Activated CD8-positive, alpha-beta T cell treated with anti-CD3 and anti-CD28 coated beads for 36 hours (primary cell): ENCODE data around the gene C1orf21. TPM values are rescaled to one million over a fixed set of nuclear protein-coding genes. Genes with fewer than 3 reads are reported as not detected.

Source experiments
- ATAC-seq: fragments of 200-7000 bp; cut with Tn5 transposase; one replicate; pipeline ENCODE4 v1.10.0; 2021; ENCODE audit warnings: mild to moderate bottlenecking, moderate library complexity
- CTCF ChIA-PET: fragments of 350-600 bp; sonication (Branson Sonifier 250); formaldehyde crosslinking; loops from one replicate; lab custom pipeline; 2021; ENCODE audit warnings: antibody characterized with exemption; lab: Charles Lee
- POLR2A ChIA-PET: fragments of 350-600 bp; sonication (Branson Sonifier 250); formaldehyde crosslinking; loops from one replicate; lab custom pipeline; 2021; ENCODE audit warnings: antibody characterized with exemption; lab: Charles Lee
- DNase-seq: peaks from one replicate; pipeline ENCODE4 v3.0.0-alpha.2; 2020
- H3K27ac Mint-ChIP-seq: one replicate; pipeline ENCODE4 v1.8.0; 2021; ENCODE audit warnings: mild to moderate bottlenecking, mixed read lengths
- H3K27me3 Mint-ChIP-seq: one replicate; pipeline ENCODE4 v1.8.0; 2021; ENCODE audit warnings: mixed read lengths
- H3K36me3 Mint-ChIP-seq: one replicate; pipeline ENCODE4 v1.8.0; 2021; ENCODE audit warnings: low read depth, mixed read lengths
- H3K4me1 Mint-ChIP-seq: one replicate; pipeline ENCODE4 v1.8.0; 2021; ENCODE audit warnings: low read depth, mixed read lengths
- H3K4me3 Mint-ChIP-seq: one replicate; pipeline ENCODE4 v1.8.0; 2021; ENCODE audit warnings: mild to moderate bottlenecking, moderate library complexity, mixed read lengths
- H3K9me3 Mint-ChIP-seq: one replicate; pipeline ENCODE4 v1.8.0; 2021; ENCODE audit warnings: mixed read lengths
- CTCF ChIP-seq: fragments of 200-600 bp; IDR thresholded peaks from one replicate; pipeline ENCODE4 v1.8.0; 2022; ENCODE audit warnings: antibody characterized with exemption, mild to moderate bottlenecking
- intact Hi-C: fragments of 100-400 bp; cut with micrococcal nuclease; formaldehyde crosslinking; loops from one replicate; pipeline ENCODE4 v1.10.0; 2022
- total RNA-seq, 2 experiments: library from RNA; stranded (reverse); gene quantifications; one replicate each; pipeline ENCODE4 v1.2.3, GENCODE V29; 2021

Gene C1orf21
- total RNA-seq, 2 experiments from 2014 or later, result 3.8 to 4.6 TPM

GRCh38 chr1:184472136-184472535, 85.3 kb downstream of the C1orf21 start:
- no peaks in the 10 kb centered on the region for H3K9me3 Mint-ChIP-seq
- peaks cover 4% of the 10 kb centered on the region for H3K27me3 Mint-ChIP-seq
- H3K27ac Mint-ChIP-seq, result no peak overlapping the region
- intact Hi-C loops, result no loop called here
- TF ChIP-seq CTCF, result no peak
- H3K36me3 Mint-ChIP-seq, result no peaks in the 10 kb centered on the region
- H3K4me3 Mint-ChIP-seq, result no peak overlapping the region
- no peaks in the 10 kb centered on the region for H3K4me1 Mint-ChIP-seq
- ChIA-PET POLR2A (no interaction called here), CTCF (no interaction called here)
- no peak for DNase-seq
- no peak for ATAC-seq

- intact Hi-C loops, result no loop called here
- H3K27me3 Mint-ChIP-seq, result peaks cover 4% of the 10 kb centered on the region
- DNase-seq (no peak), ATAC-seq (no peak)
- ChIA-PET POLR2A (no interaction called here), CTCF (no interaction called here)
- H3K9me3 Mint-ChIP-seq, result no peaks in the 10 kb centered on the region
- no peak overlapping the region for H3K4me3 Mint-ChIP-seq
- H3K36me3 Mint-ChIP-seq, result no peaks in the 10 kb centered on the region
- H3K4me1 Mint-ChIP-seq, result no peaks in the 10 kb centered on the region
- no peak for TF ChIP-seq CTCF
- H3K27ac Mint-ChIP-seq, result no peak overlapping the region
Measured at GRCh38 chr1:184473176-184473966, 86.5 kb downstream of the C1orf21 start.

GRCh38 chr1:184476187-184476586, 89.4 kb downstream of the C1orf21 start:
- H3K4me1 Mint-ChIP-seq, result no peaks in the 10 kb centered on the region
- no peak for TF ChIP-seq CTCF
- POLR2A ChIA-PET, result no interaction called here
- DNase-seq, result no peak
- H3K9me3 Mint-ChIP-seq, result no peaks in the 10 kb centered on the region
- CTCF ChIA-PET, result interaction anchor here (0.6 kb wide), 1 partner anchor 622 kb away, joined by 3 read pairs; no protein-coding TSS in a partner anchor
- H3K27me3 Mint-ChIP-seq, result peaks cover 4% of the 10 kb centered on the region
- intact Hi-C loops, result no loop called here
- no peak overlapping the region for H3K27ac Mint-ChIP-seq
- no peaks in the 10 kb centered on the region for H3K36me3 Mint-ChIP-seq
- no peak for ATAC-seq
- H3K4me3 Mint-ChIP-seq, result no peak overlapping the region

- Mint-ChIP-seq H3K27me3 (no peaks in the 10 kb centered on the region), H3K4me3 (no peak overlapping the region), H3K4me1 (no peaks in the 10 kb centered on the region), H3K9me3 (no peaks in the 10 kb centered on the region), H3K36me3 (no peaks in the 10 kb centered on the region), H3K27ac (no peak overlapping the region)
- ChIA-PET CTCF (interaction anchor here (0.7 kb wide), 1 partner anchor 12 kb away, joined by 3 read pairs; no protein-coding TSS in a partner anchor), POLR2A (no interaction called here)
- DNase-seq, result no peak
- intact Hi-C loops, result no loop called here
- no peak for TF ChIP-seq CTCF
- no peak for ATAC-seq
Measured at GRCh38 chr1:184479435-184480167, 92.8 kb downstream of the C1orf21 start.

- Mint-ChIP-seq H3K27ac (no peak overlapping the region), H3K4me1 (no peaks in the 10 kb centered on the region), H3K27me3 (no peaks in the 10 kb centered on the region), H3K4me3 (no peak overlapping the region), H3K9me3 (no peaks in the 10 kb centered on the region), H3K36me3 (no peaks in the 10 kb centered on the region)
- ATAC-seq (no peak), DNase-seq (no peak)
- TF ChIP-seq CTCF, result no peak
- POLR2A ChIA-PET, result no interaction called here
- intact Hi-C loops, result no loop called here
- CTCF ChIA-PET, result interaction anchor here (0.7 kb wide), 1 partner anchor 11 kb away, joined by 3 read pairs; no protein-coding TSS in a partner anchor
Measured at GRCh38 chr1:184480736-184481135, 93.9 kb downstream of the C1orf21 start.
